Tongue (tissue), 2 donors: Measurements from ENCODE around the gene GALNT14. TPM values are rescaled to one million over a fixed set of nuclear protein-coding genes. Genes with fewer than 3 reads are reported as not detected.
A peak's percentile ranks its signal among the peaks of the same experiment; 100 is the strongest.

ENCODE experiments used
- DNase-seq: peaks from one replicate; pipeline ENCODE4 v3.0.0-alpha.2; 2015
- total RNA-seq: library from RNA; depleted of rRNA; stranded (reverse); fragments of >200 nt; gene quantifications from one replicate; pipeline ENCODE4 v1.2.3, GENCODE V29; 2014

Gene GALNT14
- total RNA-seq, 1 donor from 2014 or later = 5.6 TPM

DNA sequence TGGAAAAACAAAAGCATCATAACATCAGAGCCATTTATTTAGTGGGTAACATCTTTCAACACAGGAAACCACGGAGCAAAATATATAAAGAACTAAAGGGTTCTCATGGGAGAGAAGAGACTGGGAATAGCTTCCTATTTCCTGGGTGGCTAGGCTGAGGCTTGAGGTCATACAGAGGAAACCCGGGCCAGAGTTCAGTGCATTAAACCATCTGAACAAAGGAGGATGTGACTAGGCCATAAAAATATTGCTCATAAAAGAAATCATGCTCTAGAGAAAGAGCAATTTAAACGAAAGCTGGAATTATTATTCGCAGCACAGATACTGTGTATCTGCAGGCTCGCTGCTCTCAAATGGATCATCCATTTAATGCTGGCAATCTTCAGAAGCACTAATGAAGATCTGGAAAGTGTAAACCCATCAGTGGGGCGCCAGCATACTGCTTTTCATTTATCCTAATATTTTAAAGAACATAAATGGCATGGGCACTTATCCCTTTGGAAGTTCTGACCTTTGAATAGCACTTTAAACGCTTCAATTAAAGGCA, 83.3 kb downstream of the GALNT14 start:
- no peak for DNase-seq

- DNase-seq = peak; percentile 4
Observed at GRCh38 chr2:31053929-31054782, 84.1 kb downstream of the GALNT14 start.

DNA sequence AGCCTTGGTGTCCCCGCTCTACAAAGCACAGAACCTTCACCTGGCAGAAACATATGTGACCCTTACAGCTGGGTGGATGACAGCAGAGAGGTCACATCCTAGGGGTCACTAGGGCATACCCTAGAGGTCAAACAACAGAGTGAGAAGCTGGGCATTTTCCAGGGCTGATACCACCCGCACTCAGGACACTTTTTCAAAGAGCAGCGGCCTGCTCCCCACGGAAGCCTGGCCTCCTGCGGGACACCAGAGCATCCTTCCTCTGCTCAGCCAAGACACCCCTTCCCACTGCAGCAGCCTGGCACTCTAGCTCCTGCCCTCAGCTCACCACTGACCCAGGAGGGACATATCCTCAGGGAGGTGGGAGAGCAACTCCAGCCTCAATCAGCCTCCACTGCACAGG, 86.0 kb downstream of the GALNT14 start:
- no peak for DNase-seq

- DNase-seq = no peak
Observed at GRCh38 chr2:31051258-31052140, 86.7 kb downstream of the GALNT14 start.

DNA sequence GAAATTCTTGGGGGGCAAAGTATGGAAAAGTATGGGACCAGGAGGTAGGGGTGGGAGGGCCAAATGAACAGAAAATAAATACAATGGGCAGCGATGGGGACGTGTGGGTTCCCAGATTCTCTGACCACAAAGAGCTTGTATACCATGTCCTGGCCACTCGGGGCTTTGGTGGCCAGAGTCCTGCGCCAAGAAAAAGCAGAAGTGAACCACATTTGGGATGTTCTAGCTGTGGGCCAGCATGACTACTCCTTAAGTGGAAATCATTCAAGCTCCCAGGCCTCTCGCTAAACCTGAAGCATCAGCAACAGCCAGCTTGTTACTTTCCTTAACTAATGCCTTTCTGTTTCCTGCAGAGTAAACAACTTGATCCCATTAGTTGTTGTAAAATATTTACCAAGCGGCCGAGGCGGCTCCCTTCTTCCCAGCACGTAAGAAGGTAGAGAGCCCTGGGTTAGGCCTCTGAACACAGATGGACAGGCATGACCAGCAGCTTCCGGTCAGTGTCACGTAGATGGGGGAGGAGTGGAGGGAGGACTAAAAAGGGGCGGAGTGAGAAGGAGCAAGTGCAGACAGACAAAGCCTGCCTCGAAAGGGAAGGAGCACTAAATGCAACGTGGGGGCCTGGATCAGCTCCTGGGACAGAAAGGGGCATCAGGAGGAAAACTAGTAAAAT, 88.2 kb downstream of the GALNT14 start:
- no peak for DNase-seq

GRCh38 chr2:31049264-31049663, 89.0 kb downstream of the GALNT14 start:
- no peak for DNase-seq

DNA sequence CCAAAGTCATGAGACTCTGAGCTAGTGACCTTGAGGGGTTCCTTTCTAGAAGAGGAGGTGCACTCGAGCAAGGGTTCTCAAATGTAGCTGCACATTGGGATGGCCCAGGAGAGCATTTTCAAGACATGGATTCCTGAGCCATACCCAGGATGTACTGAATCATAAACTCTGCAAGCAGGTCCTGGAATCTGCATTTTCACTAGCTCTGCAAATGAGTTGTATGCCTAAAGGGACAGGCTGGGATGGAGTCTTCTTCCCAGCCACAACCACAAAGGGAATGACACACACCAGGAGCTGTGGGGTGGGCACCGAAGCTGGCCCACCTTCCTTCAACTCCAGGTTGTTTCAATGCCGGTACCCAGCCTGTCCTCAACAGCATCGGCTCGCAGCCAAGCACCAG, 90.6 kb downstream of the GALNT14 start:
- no peak for DNase-seq

GRCh38 chr2:31038385-31038784, 99.9 kb downstream of the GALNT14 start:
- no peak for DNase-seq

GRCh38 chr2:31037058-31037457, 101.2 kb downstream of the GALNT14 start:
- DNase-seq = no peak

DNA sequence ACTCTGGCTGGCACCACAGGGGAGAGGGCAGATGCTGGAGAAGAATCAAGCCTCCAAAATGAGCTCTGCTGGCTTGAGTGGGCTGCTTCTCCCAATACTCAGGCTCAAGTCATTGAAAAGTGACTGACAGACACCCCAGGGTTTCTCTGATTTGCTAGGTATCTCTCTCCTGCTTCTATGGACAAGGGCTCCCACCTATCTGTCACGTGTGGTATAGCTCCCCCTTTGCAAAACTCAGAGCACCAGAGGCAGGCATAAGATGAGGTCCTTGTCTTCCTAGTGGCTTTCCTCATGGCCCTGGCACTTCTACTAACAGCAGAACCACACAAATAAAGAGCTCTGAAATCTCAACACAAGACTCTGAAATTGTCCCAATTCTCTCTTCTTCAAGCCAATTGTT, 105.2 kb downstream of the GALNT14 start:
- DNase-seq = no peak

- DNase-seq = no peak
Observed at GRCh38 chr2:31032475-31032874, 105.8 kb downstream of the GALNT14 start.

GRCh38 chr2:31031132-31031706, 107.0 kb downstream of the GALNT14 start:
- no peak for DNase-seq

- DNase-seq = no peak
Observed at GRCh38 chr2:31028417-31028816, 109.8 kb downstream of the GALNT14 start.

GRCh38 chr2:31027549-31027948, 110.7 kb downstream of the GALNT14 start:
- no peak for DNase-seq

DNA sequence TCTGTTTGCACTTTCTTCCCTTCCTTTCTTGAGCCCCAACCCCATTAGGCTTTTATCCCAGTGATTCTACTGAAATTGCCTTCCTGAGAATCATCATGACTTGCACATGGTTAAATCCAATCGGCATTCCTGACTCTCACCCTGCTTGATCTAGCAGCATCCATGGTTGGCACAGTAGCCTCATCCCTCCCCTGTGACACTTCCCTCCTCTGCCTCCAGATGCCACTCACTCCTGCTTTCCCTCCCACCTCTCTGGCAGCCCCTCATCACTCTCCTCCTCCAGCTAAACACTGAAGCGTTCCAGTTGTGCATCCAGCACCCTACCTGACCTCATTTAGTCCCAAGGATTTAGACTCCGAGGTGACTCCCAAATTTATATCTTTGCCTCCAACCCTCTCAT, 114.7 kb downstream of the GALNT14 start:
- no peak for DNase-seq

- DNase-seq = peak; percentile 35
Observed at GRCh38 chr2:31020713-31021112, 117.5 kb downstream of the GALNT14 start.

DNA sequence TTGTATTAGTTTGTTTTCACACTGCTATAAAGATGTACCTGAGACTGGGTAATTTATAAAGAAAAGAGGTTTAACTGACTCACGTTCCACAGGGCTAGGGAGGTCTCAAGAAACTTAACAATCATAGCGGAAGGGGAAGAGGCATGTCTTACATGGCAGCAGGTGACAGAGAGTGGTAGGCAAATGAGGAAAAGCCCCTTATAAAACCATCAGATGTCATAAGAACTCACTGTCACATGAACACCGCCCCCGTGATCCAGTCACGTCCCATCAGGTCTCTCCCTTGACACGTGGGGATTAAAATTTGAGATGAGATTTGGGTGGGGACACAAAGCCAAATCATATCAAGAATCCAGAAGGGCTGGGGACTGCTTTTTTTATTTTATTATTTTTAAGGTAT, 120.0 kb downstream of the GALNT14 start:
- no peak for DNase-seq

GRCh38 chr2:31016648-31017047, 121.6 kb downstream of the GALNT14 start:
- DNase-seq = no peak

DNA sequence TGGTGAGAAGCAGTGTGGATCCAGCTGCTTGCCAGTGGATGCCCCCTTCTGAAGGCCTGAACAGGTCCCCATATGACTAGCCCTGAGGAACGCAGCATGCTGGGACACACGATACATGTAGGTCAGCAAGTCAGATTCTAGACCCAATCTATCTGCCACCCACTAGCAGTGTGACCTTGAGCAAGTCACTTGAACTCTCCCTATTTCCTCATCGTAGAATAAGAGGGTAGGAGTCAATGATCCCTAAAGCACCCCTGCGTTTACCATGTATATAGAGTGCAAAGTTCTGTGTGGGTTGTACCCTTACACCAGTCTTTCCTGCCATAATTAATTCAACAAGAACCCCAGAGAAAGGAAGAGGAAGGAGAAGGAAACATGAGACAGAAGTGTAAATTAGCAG, 123.7 kb downstream of the GALNT14 start:
- DNase-seq = no peak

GRCh38 chr2:31013301-31013700, 124.9 kb downstream of the GALNT14 start:
- DNase-seq = no peak

DNA sequence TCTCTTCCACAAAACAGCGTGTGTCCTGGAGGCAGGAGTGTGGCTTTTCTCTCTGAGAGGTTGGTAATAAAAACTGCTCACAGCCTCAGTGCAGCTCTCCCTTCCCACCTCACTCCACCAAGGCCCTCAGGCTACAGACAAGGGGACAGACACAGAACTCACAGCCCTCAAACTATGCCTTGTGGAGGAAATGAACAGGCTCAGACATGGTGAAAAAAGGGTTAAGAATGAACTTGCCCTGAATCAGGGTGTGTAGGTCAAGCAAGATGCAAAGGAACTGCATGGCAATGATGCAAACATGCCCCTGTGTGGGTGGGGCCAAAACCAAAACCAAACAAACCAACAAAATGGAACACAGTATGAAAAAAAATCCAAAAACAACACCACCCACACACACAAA, 125.8 kb downstream of the GALNT14 start:
- no peak for DNase-seq

GRCh38 chr2:31011587-31011986, 126.7 kb downstream of the GALNT14 start:
- no peak for DNase-seq
